IPS-18c (cell line): ENCODE data around the gene LYRM4.

Source experiments
- H3K4me3 ChIP-seq: 2 replicates; pipeline ENCODE4 v1.7.0; 2013; ENCODE audit warnings: low read depth, mild to moderate bottlenecking, low read length, moderate library complexity; ENCODE audit not compliant: insufficient read depth
- H3K9me3 ChIP-seq: one replicate; pipeline ENCODE4 v1.6.1; 2013; ENCODE audit warnings: mild to moderate bottlenecking, low read length, moderate library complexity; ENCODE audit not compliant: control insufficient read depth, insufficient read depth

Gene LYRM4

GRCh38 chr6:5149891-5150290 is 110.9 kb downstream of the LYRM4 start:
- H3K9me3 ChIP-seq, result no peaks in the 10 kb centered on the region
- H3K4me3 ChIP-seq, result no peak overlapping the region

DNA sequence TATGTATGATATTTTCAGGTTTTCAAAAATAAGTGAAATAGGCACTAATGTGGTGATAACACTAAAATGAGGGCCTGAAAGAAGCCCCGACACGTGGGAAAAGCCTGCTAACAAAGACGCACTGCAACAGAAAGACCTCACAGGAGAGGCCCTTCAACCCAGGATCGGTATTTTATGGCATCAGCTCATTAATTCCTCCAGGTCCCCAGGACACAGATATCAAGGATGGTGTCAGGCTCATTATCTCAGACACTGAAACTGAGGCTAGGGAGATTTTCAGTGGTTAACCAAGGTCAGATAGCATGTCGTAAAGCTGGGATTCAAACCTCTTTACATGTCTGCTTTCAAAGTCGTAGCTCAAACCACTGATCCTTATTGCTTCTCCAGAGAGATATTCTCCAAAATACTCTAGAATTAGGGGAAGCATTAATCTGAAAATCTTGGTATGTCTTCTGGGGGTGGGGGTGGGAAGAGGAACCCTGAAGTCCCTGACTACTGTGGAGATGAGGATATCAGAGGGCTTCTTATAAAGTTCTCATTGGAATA is 111.5 kb downstream of the LYRM4 start:
- Histone ChIP-seq H3K9me3 (no peaks in the 10 kb centered on the region), H3K4me3 (no peak overlapping the region)

GRCh38 chr6:5146398-5146797 is 114.4 kb downstream of the LYRM4 start:
- H3K4me3 ChIP-seq, result no peak overlapping the region
- no peaks in the 10 kb centered on the region for H3K9me3 ChIP-seq

- Histone ChIP-seq H3K9me3 (no peaks in the 10 kb centered on the region), H3K4me3 (no peak overlapping the region)
Measured at GRCh38 chr6:5143634-5144311, 117.0 kb downstream of the LYRM4 start.

DNA sequence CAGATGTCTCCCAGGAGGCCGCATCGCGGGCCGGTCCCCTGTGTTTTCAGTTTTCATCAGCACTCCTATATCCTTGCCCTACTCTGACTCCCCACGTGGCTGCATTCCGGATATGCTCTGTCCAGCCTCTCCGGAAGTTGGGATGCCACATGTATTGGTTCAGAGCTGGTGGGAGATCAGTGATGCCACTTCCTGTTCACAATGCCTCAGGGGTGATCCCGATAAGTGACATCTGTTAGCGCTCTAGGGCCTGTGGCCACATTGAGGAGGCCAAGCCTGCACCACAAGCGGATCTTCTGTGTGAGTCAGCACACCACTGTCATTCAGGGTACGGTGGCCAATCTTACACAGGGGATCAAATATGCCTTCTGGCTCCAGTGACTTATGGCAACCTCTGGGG is 117.8 kb downstream of the LYRM4 start:
- Histone ChIP-seq H3K4me3 (no peak overlapping the region), H3K9me3 (no peaks in the 10 kb centered on the region)

DNA sequence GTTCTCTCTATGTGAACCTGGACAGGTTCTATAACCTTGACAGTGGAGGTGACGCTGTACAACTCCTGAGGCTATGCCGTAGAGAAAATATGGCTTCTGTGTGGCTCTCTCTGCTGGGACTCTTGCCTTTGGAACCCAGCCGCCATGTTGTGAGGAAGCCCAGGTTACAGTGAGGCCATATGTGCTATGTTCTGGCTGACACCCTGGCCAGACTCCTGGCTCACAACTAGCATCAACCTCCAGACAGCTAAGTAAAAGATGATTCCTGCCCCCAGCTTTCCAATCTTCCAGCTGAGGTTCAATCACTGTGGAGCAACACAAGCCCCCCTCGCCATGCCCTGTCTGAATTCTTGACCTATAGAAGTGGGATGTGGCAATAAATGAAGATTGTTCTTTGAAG is 118.6 kb downstream of the LYRM4 start:
- H3K9me3 ChIP-seq, result no peaks in the 10 kb centered on the region
- H3K4me3 ChIP-seq, result no peak overlapping the region

DNA sequence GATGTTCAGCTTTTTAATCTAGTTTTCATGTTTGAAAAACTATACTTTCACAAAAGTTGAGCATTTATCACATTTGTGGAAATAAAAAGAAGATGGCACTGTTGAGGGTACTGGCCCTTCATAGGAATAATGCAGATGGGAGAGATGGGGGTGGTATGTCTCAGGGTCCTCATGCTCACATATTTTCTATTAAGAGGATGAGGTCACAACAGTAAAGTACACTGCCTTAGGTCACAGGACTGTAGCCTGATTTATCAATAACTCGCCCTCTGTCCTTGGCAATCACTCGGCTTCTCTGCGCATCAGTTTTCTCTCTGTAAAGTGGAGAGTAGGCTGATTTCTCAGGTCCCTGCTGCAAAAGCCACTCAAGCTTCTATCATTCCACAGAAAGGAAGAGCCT is 119.7 kb downstream of the LYRM4 start:
- no peak overlapping the region for H3K4me3 ChIP-seq

DNA sequence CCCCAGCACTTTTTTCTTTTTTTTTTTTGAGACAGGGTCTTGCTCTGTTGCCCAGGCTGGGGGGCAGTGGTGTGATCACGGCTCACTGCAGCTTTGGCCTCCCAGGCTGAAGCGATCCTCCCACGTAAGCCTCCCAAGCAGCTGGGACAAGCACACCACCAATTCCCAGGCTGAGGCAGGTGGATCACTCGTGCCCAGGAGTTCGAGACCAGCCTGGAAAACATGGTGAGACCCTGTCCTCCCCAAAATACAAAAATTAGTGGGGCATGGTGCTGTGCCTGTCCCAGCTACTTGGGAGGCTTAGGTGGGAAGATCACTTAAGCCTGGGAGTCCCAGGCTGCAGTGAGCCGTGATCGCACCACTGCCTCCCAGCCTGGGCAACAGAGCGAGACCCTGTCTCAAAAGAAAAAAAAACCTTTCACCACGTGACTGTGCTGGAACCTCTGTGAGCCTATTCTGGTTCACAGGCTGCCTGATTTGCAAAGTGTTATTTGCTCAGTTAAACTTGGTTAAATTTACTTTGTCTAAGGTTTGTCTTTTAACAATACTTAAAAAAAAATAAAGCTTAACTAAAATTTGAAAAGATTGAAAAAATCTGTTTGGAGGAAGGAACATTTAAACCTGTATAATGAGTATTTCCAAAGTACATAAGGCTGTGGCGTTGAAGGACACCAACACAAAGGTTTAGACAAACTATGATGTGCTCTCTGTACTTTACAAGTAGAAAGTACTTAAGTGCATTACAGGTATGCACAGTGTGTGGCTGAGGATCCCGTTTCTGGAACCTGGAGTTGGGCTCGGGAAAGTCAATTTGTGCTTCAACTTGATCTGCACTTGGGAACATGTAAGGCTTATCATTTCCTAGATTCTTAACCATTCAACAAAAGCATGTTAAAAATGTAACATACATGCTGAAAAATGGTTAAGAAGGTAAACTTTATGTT is 120.7 kb downstream of the LYRM4 start:
- H3K9me3 ChIP-seq, result no peaks in the 10 kb centered on the region
- H3K4me3 ChIP-seq, result no peak overlapping the region

More for the DNA sequence above, 119.7 kb downstream of the LYRM4 start:
- H3K9me3 ChIP-seq, result no peaks in the 10 kb centered on the region

DNA sequence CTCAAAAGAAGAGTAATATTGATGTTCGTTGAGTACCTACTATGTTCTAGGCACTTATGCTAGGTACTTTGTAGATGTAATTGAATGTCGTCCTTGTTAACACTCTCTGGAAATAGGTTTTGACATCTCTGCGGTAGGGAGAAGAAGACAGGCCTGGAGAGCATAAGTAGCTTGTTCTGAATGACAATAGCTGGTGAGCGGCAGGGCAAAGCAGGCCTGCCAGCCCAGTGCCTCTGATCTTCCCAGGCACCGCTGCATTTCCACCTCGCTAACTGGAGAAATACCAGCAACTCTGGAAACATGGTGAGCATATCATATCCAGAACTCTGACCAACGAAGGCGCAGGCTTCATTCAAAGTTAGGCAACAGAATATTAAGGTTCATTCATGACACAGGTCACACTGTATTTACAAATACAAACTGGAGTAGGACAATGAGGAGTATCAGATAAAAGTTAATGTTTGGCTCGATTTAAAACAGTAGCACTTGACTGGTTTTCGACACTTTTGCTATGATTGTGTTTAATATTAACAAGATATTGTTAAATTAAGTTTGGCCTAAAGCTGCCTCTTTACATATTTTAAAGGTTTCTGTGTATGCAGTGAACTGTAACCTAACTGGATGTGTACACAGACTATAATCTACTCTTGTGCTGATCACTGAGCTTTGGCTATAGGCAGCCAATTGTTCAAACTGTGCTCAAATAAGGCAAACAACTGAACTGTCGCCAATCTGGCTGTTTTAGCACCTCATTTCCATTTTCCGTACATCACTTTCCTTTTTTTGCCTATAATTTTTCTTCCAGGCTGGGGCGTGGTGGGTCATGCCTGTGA is 121.5 kb downstream of the LYRM4 start:
- Histone ChIP-seq H3K4me3 (no peak overlapping the region), H3K9me3 (no peaks in the 10 kb centered on the region)

- Histone ChIP-seq H3K9me3 (no peaks in the 10 kb centered on the region), H3K4me3 (no peak overlapping the region)
Measured at GRCh38 chr6:5136851-5137250, 123.9 kb downstream of the LYRM4 start.

GRCh38 chr6:5135788-5136376 is 124.9 kb downstream of the LYRM4 start:
- H3K9me3 ChIP-seq, result no peaks in the 10 kb centered on the region
- H3K4me3 ChIP-seq, result no peak overlapping the region

DNA sequence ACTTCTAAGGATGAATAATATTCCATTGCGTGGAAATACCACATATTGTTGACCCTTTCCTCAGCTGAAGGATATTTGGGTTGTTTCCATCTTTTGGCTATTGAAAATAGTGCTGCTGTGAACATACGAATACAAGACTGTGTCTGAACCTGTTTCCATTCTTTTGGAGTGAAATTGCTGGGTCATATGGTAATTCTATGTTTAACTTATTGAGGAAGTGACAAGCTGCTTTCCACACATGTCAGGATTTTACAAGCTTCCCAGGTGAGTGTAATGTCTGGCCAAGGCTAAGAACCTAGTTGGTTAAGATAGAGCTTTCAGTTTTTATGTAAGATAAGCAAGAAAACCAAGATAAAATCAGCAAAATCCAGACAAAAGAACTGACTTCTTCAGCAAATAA is 126.8 kb downstream of the LYRM4 start:
- H3K9me3 ChIP-seq, result no peaks in the 10 kb centered on the region
- no peak overlapping the region for H3K4me3 ChIP-seq

GRCh38 chr6:5132731-5133130 is 128.0 kb downstream of the LYRM4 start:
- no peak overlapping the region for H3K4me3 ChIP-seq

GRCh38 chr6:5130135-5130866 is 130.4 kb downstream of the LYRM4 start:
- H3K9me3 ChIP-seq, result no peaks in the 10 kb centered on the region
- no peak overlapping the region for H3K4me3 ChIP-seq

More at GRCh38 chr6:5132731-5133130, 128.0 kb downstream of the LYRM4 start:
- H3K9me3 ChIP-seq, result no peaks in the 10 kb centered on the region

- no peak overlapping the region for H3K4me3 ChIP-seq
Measured at GRCh38 chr6:5128351-5128750, 132.4 kb downstream of the LYRM4 start.

DNA sequence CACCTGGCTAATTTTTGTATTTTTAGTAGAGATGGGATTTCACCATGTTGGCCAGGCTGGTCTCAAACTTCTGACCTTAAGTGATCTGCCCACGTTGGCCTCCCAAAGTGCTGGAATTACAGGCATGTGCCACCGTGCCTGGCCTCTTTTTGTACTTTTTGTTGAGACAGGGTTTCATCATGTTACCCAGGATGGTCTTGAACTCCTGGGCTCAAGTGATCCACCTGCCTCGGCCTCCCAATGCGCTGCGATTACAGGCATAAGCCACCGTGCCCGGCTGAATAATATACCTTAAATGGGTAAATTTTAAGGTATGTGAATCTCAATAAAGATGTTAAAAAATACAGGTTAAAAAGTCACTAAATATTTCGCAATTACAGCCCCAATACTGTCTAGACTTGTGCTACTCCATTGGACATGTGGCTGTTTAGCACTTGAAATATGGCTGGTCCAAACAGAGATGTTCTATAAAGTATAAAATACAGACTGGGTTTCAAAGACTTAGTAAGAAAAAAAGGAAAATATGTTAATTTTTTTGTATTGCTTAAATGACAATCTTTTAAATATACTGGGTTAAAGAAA is 133.6 kb downstream of the LYRM4 start:
- no peaks in the 10 kb centered on the region for H3K9me3 ChIP-seq
- H3K4me3 ChIP-seq, result no peak overlapping the region

More at GRCh38 chr6:5128351-5128750, 132.4 kb downstream of the LYRM4 start:
- H3K9me3 ChIP-seq, result no peaks in the 10 kb centered on the region
